ENCODE data around the gene AP2A1. TPM values are rescaled to one million over a fixed set of nuclear protein-coding genes. Genes with fewer than 3 reads are reported as not detected.

The AP2A1 gene
- total and polyA plus RNA-seq, 9 of the 15 experiments (the other 6 are each of a cell fraction or from before 2014, with no cell fraction given), result 0.55 to 150 (median 31.9) TPM

- TF ChIP-seq ZBTB9 (CRISPR knock-in tag; IDR thresholded peaks at IDR 0.05) (no peak), TGIF2 (CRISPR knock-in tag; IDR thresholded peaks at IDR 0.05) (no peak), ATF7 (IDR thresholded peaks at IDR 0.05) (peak; percentile 85), FUS (optimal IDR thresholded peaks at IDR 0.05; ENCODE audit: low read depth, low read length) (no peak), NBN (IDR thresholded peaks at IDR 0.05; ENCODE audit: low read depth) (peak; percentile 36), MXD1 (CRISPR knock-in tag; IDR thresholded peaks at IDR 0.05; ENCODE audit: borderline replicate concordance, poor library complexity, severe bottlenecking) (no peak), CHD2 (IDR thresholded peaks at IDR 0.05; ENCODE audit: low read depth, low read length) (peak; percentile 86), PCBP2 (IDR thresholded peaks at IDR 0.05; ENCODE audit: low read depth, low read length, poor library complexity, severe bottlenecking) (no peak), MIER1 (IDR thresholded peaks at IDR 0.05; ENCODE audit: low read depth) (no peak), ZSCAN32 (CRISPR knock-in tag; IDR thresholded peaks at IDR 0.05) (no peak), NEUROD1 (IDR thresholded peaks at IDR 0.05; ENCODE audit: borderline replicate concordance, low read depth, low read length, partially characterized antibody) (peak; percentile 98), CSDE1 (IDR thresholded peaks at IDR 0.05) (no peak), CGGBP1 (CRISPR knock-in tag; IDR thresholded peaks at IDR 0.05) (no peak), FOXK1 (CRISPR knock-in tag; IDR thresholded peaks at IDR 0.05; ENCODE audit: borderline replicate concordance) (no peak), ZNF239 (CRISPR knock-in tag; IDR thresholded peaks at IDR 0.05) (no peak)
These were observed 533 bp upstream of the AP2A1 start (continued) for GRCh38 chr19:49766007-49766929.
